ENCODE measurements around the gene CCNB1.
"Not testable (repeated sequence)": the region's sequence is repeated elsewhere in the genome, so short reads cannot be mapped to it uniquely, and the experiment has no call there.

The CCNB1 gene

GRCh38 chr5:69166686-69167492 is at the start of gene CCNB1:
Gene CCNB1, plus strand, starts transcription at chr5:69167150. Its CDS starts 113 bp downstream, at chr5:69167263.
- in situ Hi-C loops (cut with MboI; ENCODE audit: low sequenced_read_pairs): no loop called here

GRCh38 chr5:69129413-69129812 is 37.5 kb upstream of the CCNB1 start:
- in situ Hi-C loops (cut with MboI; ENCODE audit: low sequenced_read_pairs): no loop called here

- in situ Hi-C loops (cut with MboI; ENCODE audit: low sequenced_read_pairs): no loop called here
Observed at GRCh38 chr5:69130241-69130640, 36.7 kb upstream of the CCNB1 start.

GRCh38 chr5:69131304-69131703 is 35.6 kb upstream of the CCNB1 start:
- in situ Hi-C loops (cut with MboI; ENCODE audit: low sequenced_read_pairs): no loop called here

- in situ Hi-C loops (cut with MboI; ENCODE audit: low sequenced_read_pairs): no loop called here
Observed at GRCh38 chr5:69134126-69134525, 32.8 kb upstream of the CCNB1 start.

- in situ Hi-C loops (cut with MboI; ENCODE audit: low sequenced_read_pairs): no loop called here
Observed at GRCh38 chr5:69136293-69136692, 30.7 kb upstream of the CCNB1 start.

GRCh38 chr5:69137208-69137607 is 29.7 kb upstream of the CCNB1 start:
- in situ Hi-C loops (cut with MboI; ENCODE audit: low sequenced_read_pairs): not testable (repeated sequence)

- in situ Hi-C loops (cut with MboI; ENCODE audit: low sequenced_read_pairs): no loop called here
Observed at GRCh38 chr5:69137807-69138206, 29.1 kb upstream of the CCNB1 start.

- in situ Hi-C loops (cut with MboI; ENCODE audit: low sequenced_read_pairs): no loop called here
Observed at GRCh38 chr5:69138766-69139165, 28.2 kb upstream of the CCNB1 start.

- in situ Hi-C loops (cut with MboI; ENCODE audit: low sequenced_read_pairs): not testable (repeated sequence)
Observed at GRCh38 chr5:69140239-69140638, 26.7 kb upstream of the CCNB1 start.

- in situ Hi-C loops (cut with MboI; ENCODE audit: low sequenced_read_pairs): no loop called here
Observed at GRCh38 chr5:69140827-69141226, 26.1 kb upstream of the CCNB1 start.

- in situ Hi-C loops (cut with MboI; ENCODE audit: low sequenced_read_pairs): not testable (repeated sequence)
Observed at GRCh38 chr5:69148576-69148975, 18.4 kb upstream of the CCNB1 start.

GRCh38 chr5:69148981-69149675 is 17.8 kb upstream of the CCNB1 start:
- in situ Hi-C loops (cut with MboI; ENCODE audit: low sequenced_read_pairs): no loop called here

- in situ Hi-C loops (cut with MboI; ENCODE audit: low sequenced_read_pairs): no loop called here
Observed at GRCh38 chr5:69149676-69150010, 17.3 kb upstream of the CCNB1 start.

- in situ Hi-C loops (cut with MboI; ENCODE audit: low sequenced_read_pairs): no loop called here
Observed at GRCh38 chr5:69152731-69153130, 14.2 kb upstream of the CCNB1 start.

- in situ Hi-C loops (cut with MboI; ENCODE audit: low sequenced_read_pairs): no loop called here
Observed at GRCh38 chr5:69156456-69156855, 10.5 kb upstream of the CCNB1 start.

GRCh38 chr5:69158039-69158438 is 8.9 kb upstream of the CCNB1 start:
- in situ Hi-C loops (cut with MboI; ENCODE audit: low sequenced_read_pairs): no loop called here

- in situ Hi-C loops (cut with MboI; ENCODE audit: low sequenced_read_pairs): no loop called here
Observed at GRCh38 chr5:69160651-69161050, 6.3 kb upstream of the CCNB1 start.

- in situ Hi-C loops (cut with MboI; ENCODE audit: low sequenced_read_pairs): no loop called here
Observed at GRCh38 chr5:69167493-69167855, 524 bp downstream of the CCNB1 start.

GRCh38 chr5:69167929-69168328 is 979 bp downstream of the CCNB1 start:
- in situ Hi-C loops (cut with MboI; ENCODE audit: low sequenced_read_pairs): no loop called here

GRCh38 chr5:69170495-69170894 is 3.5 kb downstream of the CCNB1 start:
- in situ Hi-C loops (cut with MboI; ENCODE audit: low sequenced_read_pairs): no loop called here

GRCh38 chr5:69170969-69171368 is 4.0 kb downstream of the CCNB1 start:
- in situ Hi-C loops (cut with MboI; ENCODE audit: low sequenced_read_pairs): no loop called here
